MM.1S (cell line): ENCODE results near the gene RASSF4.

ENCODE experiments used
- EZH2phosphoT487 ChIP-seq: fragments of 300-600 bp; sonication (generic); IDR thresholded peaks from 2 replicates; pipeline ENCODE4 v1.6.1; 2018; ENCODE audit warnings: antibody characterized with exemption, low read length
- TF ChIP-seq, protein P1 (sequence below): fragments of 300-600 bp; sonication (generic); IDR thresholded peaks from 2 replicates; pipeline ENCODE4 v1.5.1; 2016; ENCODE audit warnings: antibody characterized with exemption, low read length, mixed read lengths

DNA sequence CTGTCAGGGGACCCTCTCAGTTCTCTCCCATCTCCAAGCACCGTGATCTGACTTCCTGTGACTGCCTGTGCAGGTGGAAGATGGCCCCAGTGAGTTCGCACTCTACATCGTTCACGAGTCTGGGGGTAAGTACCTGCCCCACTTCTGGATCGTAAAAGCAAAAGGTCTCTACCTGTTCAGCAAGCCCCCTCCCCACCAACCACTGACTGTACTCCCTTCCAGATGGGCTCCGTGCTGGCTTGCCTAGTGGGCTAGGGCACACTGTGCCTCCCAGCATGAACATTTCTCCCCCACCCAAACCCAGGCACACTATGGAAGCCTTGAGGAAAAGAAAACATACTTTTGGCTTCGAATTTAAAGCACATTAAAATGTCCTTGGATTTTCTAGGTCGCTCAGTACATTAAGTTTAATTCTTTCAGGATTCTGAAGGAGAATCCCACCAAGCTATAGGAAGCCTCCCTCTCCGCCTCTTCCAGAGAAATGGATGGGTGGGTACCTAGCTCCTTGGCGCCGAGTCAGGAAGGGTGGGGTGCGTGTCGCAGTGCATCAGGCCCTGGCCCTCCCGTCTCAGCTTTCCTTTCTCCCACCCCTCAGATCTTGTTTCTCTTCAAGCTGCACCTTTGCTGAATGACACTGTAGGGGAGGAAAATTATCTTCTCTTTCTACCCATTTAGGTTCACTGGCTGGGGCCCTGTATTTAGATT, 30.1 kb downstream of the RASSF4 start:
- TF ChIP-seq, protein P1, sequence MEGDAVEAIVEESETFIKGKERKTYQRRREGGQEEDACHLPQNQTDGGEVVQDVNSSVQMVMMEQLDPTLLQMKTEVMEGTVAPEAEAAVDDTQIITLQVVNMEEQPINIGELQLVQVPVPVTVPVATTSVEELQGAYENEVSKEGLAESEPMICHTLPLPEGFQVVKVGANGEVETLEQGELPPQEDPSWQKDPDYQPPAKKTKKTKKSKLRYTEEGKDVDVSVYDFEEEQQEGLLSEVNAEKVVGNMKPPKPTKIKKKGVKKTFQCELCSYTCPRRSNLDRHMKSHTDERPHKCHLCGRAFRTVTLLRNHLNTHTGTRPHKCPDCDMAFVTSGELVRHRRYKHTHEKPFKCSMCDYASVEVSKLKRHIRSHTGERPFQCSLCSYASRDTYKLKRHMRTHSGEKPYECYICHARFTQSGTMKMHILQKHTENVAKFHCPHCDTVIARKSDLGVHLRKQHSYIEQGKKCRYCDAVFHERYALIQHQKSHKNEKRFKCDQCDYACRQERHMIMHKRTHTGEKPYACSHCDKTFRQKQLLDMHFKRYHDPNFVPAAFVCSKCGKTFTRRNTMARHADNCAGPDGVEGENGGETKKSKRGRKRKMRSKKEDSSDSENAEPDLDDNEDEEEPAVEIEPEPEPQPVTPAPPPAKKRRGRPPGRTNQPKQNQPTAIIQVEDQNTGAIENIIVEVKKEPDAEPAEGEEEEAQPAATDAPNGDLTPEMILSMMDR = no peak
- TF ChIP-seq EZH2phosphoT487 = no peak
